ENCODE data around the gene ASPSCR1.
"Not testable (repeated sequence)": the region's sequence is repeated elsewhere in the genome, so short reads cannot be mapped to it uniquely, and the experiment has no call there.

The ASPSCR1 gene

DNA sequence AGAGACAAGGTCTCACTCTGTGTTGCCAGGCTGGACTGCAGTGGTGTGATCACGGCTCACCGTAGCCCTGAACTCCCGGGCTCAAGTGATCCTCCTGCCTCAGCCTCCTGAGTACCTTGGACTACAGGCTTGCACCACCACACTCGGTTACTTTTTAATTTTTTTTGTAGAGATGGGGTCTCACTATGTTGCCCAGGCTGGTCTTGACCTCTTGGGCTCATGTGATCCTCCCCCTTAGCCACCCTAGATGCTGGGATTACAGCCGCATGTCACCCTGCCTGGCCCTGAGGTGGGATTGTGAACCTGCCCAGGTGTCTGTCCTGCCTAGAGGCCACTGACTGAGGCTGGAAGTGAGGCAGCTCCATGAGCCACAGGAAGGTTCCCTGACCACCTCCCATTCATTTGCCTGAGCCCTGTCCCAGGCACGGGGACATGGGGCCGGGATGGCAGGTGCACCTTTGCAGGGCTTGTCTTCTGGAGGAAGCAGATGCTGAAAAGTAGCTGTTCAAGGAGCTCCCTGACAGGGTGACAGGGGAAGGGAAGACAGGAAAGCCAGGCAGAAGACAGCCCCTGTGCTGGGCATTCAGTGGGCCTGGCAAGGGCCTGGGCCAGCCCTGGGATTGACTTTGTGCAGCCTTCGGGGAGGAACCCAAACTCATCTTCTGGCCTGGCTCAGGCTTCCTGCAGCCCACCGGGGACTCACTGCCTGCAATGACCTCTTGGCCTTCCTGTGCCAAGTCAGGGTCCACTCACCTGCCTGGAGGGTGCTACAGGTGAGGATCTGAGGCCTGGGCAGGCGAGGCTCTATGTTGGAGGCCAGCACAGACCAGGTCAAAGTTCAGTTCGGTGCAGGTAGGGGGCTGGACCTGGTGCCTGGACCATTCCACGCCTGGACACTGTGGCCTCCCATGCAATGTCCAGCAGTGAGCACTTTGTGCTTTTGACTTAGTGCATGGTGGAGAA is 8.3 kb upstream of the ASPSCR1 start:
- TF ChIP-seq, protein P1, sequence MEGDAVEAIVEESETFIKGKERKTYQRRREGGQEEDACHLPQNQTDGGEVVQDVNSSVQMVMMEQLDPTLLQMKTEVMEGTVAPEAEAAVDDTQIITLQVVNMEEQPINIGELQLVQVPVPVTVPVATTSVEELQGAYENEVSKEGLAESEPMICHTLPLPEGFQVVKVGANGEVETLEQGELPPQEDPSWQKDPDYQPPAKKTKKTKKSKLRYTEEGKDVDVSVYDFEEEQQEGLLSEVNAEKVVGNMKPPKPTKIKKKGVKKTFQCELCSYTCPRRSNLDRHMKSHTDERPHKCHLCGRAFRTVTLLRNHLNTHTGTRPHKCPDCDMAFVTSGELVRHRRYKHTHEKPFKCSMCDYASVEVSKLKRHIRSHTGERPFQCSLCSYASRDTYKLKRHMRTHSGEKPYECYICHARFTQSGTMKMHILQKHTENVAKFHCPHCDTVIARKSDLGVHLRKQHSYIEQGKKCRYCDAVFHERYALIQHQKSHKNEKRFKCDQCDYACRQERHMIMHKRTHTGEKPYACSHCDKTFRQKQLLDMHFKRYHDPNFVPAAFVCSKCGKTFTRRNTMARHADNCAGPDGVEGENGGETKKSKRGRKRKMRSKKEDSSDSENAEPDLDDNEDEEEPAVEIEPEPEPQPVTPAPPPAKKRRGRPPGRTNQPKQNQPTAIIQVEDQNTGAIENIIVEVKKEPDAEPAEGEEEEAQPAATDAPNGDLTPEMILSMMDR (IDR thresholded peaks at IDR 0.05; ENCODE audit: insufficient read depth, missing control alignments) = no peak
- FAIRE-seq = no peak
- no peak for DNase-seq (ENCODE audit: insufficient read length, low spot score)

GRCh38 chr17:81973432-81973831 is 4.0 kb upstream of the ASPSCR1 start:
- FAIRE-seq (no peak), DNase-seq (ENCODE audit: insufficient read length, low spot score) (no peak)
- TF ChIP-seq, protein P1 (IDR thresholded peaks at IDR 0.05; ENCODE audit: insufficient read depth, missing control alignments) = no peak

GRCh38 chr17:81976332-81977210 is 858 bp upstream of the ASPSCR1 start:
- FAIRE-seq (no peak), DNase-seq (ENCODE audit: insufficient read length, low spot score) (no peak)
- TF ChIP-seq, protein P1 (IDR thresholded peaks at IDR 0.05; ENCODE audit: insufficient read depth, missing control alignments) = no peak

DNA sequence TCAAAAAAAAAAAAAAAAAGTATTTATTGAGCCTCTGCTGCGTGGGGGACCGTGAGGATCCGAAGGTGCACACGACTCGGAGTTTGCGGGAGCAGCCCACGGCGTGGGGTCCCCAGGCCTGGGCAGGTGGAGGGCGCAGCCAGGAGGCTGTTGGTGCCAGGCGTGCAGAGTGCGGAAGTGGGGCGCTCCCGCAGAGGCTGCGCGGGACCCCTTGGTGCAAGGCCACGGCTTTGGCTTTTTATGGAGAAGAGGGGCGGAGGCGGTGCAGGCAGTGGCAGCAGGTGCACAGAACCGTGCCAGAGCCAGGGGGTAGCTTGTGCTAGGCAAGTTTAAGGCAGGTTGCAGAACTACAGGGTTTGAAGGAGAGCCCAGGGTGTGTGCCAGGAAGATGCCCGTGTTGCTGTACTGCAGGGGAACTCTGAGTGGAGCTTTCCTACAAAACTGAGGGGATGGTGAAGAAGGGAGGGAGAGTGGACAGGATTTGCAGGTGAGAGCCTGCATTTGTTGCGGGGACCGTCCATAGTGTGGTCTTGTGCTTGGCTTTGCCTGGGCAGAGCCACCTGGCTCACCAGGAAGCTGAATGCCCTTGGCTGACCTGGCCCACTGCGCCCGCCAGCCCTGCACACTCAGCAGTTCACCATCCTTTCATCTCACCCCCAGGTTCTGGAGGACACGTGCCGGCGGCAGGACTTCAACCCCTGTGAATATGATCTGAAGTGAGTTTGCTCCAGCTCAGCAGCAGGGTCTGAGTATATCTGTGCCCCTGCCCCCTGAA is 1.3 kb downstream of the ASPSCR1 start:
- DNase-seq (ENCODE audit: insufficient read length, low spot score) = no peak
- no peak for FAIRE-seq
- TF ChIP-seq, protein P1 (IDR thresholded peaks at IDR 0.05; ENCODE audit: insufficient read depth, missing control alignments) = no peak

- TF ChIP-seq, protein P1 (IDR thresholded peaks at IDR 0.05; ENCODE audit: insufficient read depth, missing control alignments) = no peak
- FAIRE-seq (no peak), DNase-seq (ENCODE audit: insufficient read length, low spot score) (no peak)
Observed at GRCh38 chr17:81980122-81980521, 2.7 kb downstream of the ASPSCR1 start.

GRCh38 chr17:81980707-81981343 is 3.4 kb downstream of the ASPSCR1 start:
- TF ChIP-seq, protein P1 (IDR thresholded peaks at IDR 0.05; ENCODE audit: insufficient read depth, missing control alignments) = no peak
- DNase-seq (ENCODE audit: insufficient read length, low spot score) (no peak), FAIRE-seq (no peak)

- DNase-seq (ENCODE audit: insufficient read length, low spot score); FAIRE-seq: not testable (repeated sequence)
Observed at GRCh38 chr17:81981511-81981910, 4.1 kb downstream of the ASPSCR1 start.
